GM12878 (cell line): ENCODE results near the gene SAMD3. TPM values are rescaled to one million over a fixed set of nuclear protein-coding genes. Genes with fewer than 3 reads are reported as not detected.

ENCODE experiments used
- ATAC-seq: fragments of 200-7000 bp; cut with Tn5 transposase; 3 replicates; pipeline ENCODE4 v1.9.1; 2020; ENCODE audit warnings: mild to moderate bottlenecking, moderate library complexity
- BruUV-seq: library from RNA; stranded (reverse); fragments of 400-500 nt; replicated peaks from 2 replicates; lab custom pipeline; 2021; lab: Mats Ljungman, UMichigan
- CTCF ChIA-PET: fragments of 300-600 bp; sonication (Branson Sonifier 250); formaldehyde crosslinking; extraction: SDS; loops from one replicate; lab custom pipeline; 2021; ENCODE audit warnings: inconsistent platforms; lab: Yijun Ruan, JAX
- POLR2A ChIA-PET: fragments of 350-600 bp; formaldehyde crosslinking; extraction: SDS; loops from one replicate; lab custom pipeline; 2021; ENCODE audit warnings: inconsistent platforms; lab: Charles Lee
- RAD21 ChIA-PET: fragments of 300-600 bp; sonication (Branson Sonifier 250); formaldehyde crosslinking; loops from one replicate; lab custom pipeline; 2023; ENCODE audit warnings: antibody characterized with exemption; ENCODE audit not compliant: unreplicated experiment; lab: Charles Lee
- SMC1A ChIA-PET: fragments of 300-600 bp; sonication (Branson Sonifier 250); formaldehyde crosslinking; loops from one replicate; lab custom pipeline; 2023; ENCODE audit not compliant: unreplicated experiment, uncharacterized antibody; lab: Charles Lee
- DNase-seq: peaks from one replicate; pipeline ENCODE4 v3.0.0-alpha.2; 2011; ENCODE audit warnings: low read depth, low spot score
- FAIRE-seq: peaks from 3 replicates; lab custom pipeline; 2011; peaks lifted over from hg19 to GRCh38; lab: Jason Lieb, UNC
- H2AFZ ChIP-seq: 2 replicates; pipeline ENCODE4 v1.6.0; 2011; ENCODE audit warnings: low read depth, low read length, control low read depth; ENCODE audit not compliant: control insufficient read depth
- H3K27ac ChIP-seq: 2 replicates; pipeline ENCODE4 v1.5.1; 2011; ENCODE audit warnings: control low read depth; ENCODE audit not compliant: control insufficient read depth, insufficient read depth
- H3K27me3 ChIP-seq, 2 experiments: replicated peaks in 1 of 2; 2 replicates each; pipeline versions ENCODE4 v1.6.0 to v1.6.1; 2011; ENCODE audit warnings: low read length in 1 of 2; ENCODE audit not compliant: control insufficient read depth in 2 of 2, insufficient read depth in 2 of 2
- H3K36me3 ChIP-seq, 2 experiments: 2 replicates each; pipeline ENCODE4 v1.5.1; 2011; ENCODE audit warnings: low read length in 1 of 2; ENCODE audit not compliant: control insufficient read depth in 2 of 2, insufficient read depth in 2 of 2
- H3K4me1 ChIP-seq: 2 replicates; pipeline ENCODE4 v1.6.1; 2011; ENCODE audit warnings: mild to moderate bottlenecking, low read length, moderate library complexity, mixed read lengths; ENCODE audit not compliant: control insufficient read depth, insufficient read depth
- H3K4me2 ChIP-seq: 2 replicates; pipeline ENCODE4 v1.6.0; 2011; ENCODE audit warnings: control low read depth; ENCODE audit not compliant: control insufficient read depth, insufficient read depth
- H3K4me3 ChIP-seq: fragments of 200-600 bp; sonication (generic); 2 replicates; pipeline ENCODE4 v1.5.1; 2016
- H3K79me2 ChIP-seq: 2 replicates; pipeline ENCODE4 v1.6.0; 2011; ENCODE audit warnings: low read length; ENCODE audit not compliant: control insufficient read depth, insufficient read depth
- H3K9ac ChIP-seq: 2 replicates; pipeline ENCODE4 v1.8.0; 2011; ENCODE audit warnings: low read length, control low read depth, mixed read lengths; ENCODE audit not compliant: control insufficient read depth, insufficient read depth
- H3K9me3 ChIP-seq: replicated peaks from 3 replicates; pipeline ENCODE4 v1.5.1; 2011; ENCODE audit warnings: mild to moderate bottlenecking, low read length; ENCODE audit not compliant: control insufficient read depth, insufficient read depth
- H4K20me1 ChIP-seq: 2 replicates; pipeline ENCODE4 v1.6.0; 2011; ENCODE audit not compliant: control insufficient read depth, insufficient read depth
- JUNB ChIP-seq: IDR thresholded peaks from 2 replicates; pipeline ENCODE4 v1.6.1; 2016; ENCODE audit warnings: antibody characterized with exemption, mild to moderate bottlenecking
- MTA3 ChIP-seq: IDR thresholded peaks from 2 replicates; pipeline ENCODE4 v1.6.1; 2012; ENCODE audit warnings: low read length, inconsistent platforms, borderline replicate concordance
- NFXL1 ChIP-seq: fragments of 450-650 bp; IDR thresholded peaks from 2 replicates; pipeline ENCODE4 v1.6.1; 2017; ENCODE audit warnings: antibody characterized with exemption, mild to moderate bottlenecking, borderline replicate concordance
- NFYA ChIP-seq: IDR thresholded peaks from 2 replicates; pipeline ENCODE4 v1.6.1; 2011; ENCODE audit warnings: low read depth, mild to moderate bottlenecking, low read length, improper control_type of control experiment, borderline replicate concordance
- POLR2AphosphoS2 ChIP-seq: IDR thresholded peaks from 2 replicates; pipeline ENCODE4 v1.6.1; 2011; ENCODE audit warnings: low read depth, mild to moderate bottlenecking, low read length, improper control_type of control experiment, moderate library complexity
- SIX5 ChIP-seq: IDR thresholded peaks from 2 replicates; pipeline ENCODE4 v1.6.1; 2011; ENCODE audit warnings: mild to moderate bottlenecking, low read depth, low read length, moderate library complexity; ENCODE audit not compliant: severe bottlenecking
- SMARCA5 ChIP-seq: fragments of 450-650 bp; IDR thresholded peaks from 2 replicates; pipeline ENCODE4 v1.6.1; 2017; ENCODE audit warnings: mild to moderate bottlenecking
- TCF7 ChIP-seq: IDR thresholded peaks from 2 replicates; pipeline ENCODE4 v1.6.1; 2014; ENCODE audit warnings: antibody characterized with exemption, borderline replicate concordance
- ZNF207 ChIP-seq: fragments of 450-650 bp; IDR thresholded peaks from 2 replicates; pipeline ENCODE4 v1.6.1; 2014; ENCODE audit warnings: antibody characterized with exemption, mild to moderate bottlenecking, borderline replicate concordance
- ZNF274 ChIP-seq: IDR thresholded peaks from one replicate; pipeline ENCODE4 v1.8.0; 2011; ENCODE audit not compliant: insufficient read length, insufficient read depth
- ZNF384 ChIP-seq: IDR thresholded peaks from 2 replicates; pipeline ENCODE4 v1.6.1; 2012; ENCODE audit warnings: low read depth, mild to moderate bottlenecking, low read length, improper control_type of control experiment, borderline replicate concordance
- WGBS: methylation state at CpG from one replicate; pipeline ENCODE4 v1.1.6; 2016; ENCODE audit warnings: low lambda C conversion rate; ENCODE audit not compliant: insufficient replicate concordance, insufficient coverage; ENCODE audit errors: missing lambda C conversion rate; 5-methylcytosine and 5-hydroxymethylcytosine counted together
- in situ Hi-C: fragments of 300-500 bp; cut with MboI; formaldehyde crosslinking; loops from 9 replicates; pipeline ENCODE4 v1.14.3; 2018; ENCODE audit warnings: mixed read lengths
- intact Hi-C: fragments of 100-400 bp; cut with micrococcal nuclease; formaldehyde crosslinking; loops from one replicate; pipeline ENCODE4 v1.14.2; 2022; ENCODE audit not compliant: unreplicated experiment
- polyA plus RNA-seq, 11 experiments: library from polyadenylated mRNA; depleted of rRNA in 4 of 11; unstranded in 6 of 11; stranded (reverse) in 5 of 11; fragments of >200 nt; fragmentation: Nextera tagmentation in 4 of 11; fragmentation: Illumina TruSeq in 1 of 11; extraction: Ambion mirVana in 4 of 11; extraction: Trizol in 1 of 11; gene quantifications; 1 replicate in 1 of 11; 2 replicates in 10 of 11; pipeline versions ENCODE4 v1.2.1 to v1.2.3, GENCODE V29; 2011 to 2016; ENCODE audit warnings: inconsistent platforms in 2 of 11, missing spikeins in 2 of 11, low read depth in 1 of 11
- total RNA-seq, 4 experiments: library from RNA; depleted of rRNA in 3 of 4; stranded (reverse); fragments of >200 nt in 3 of 4; fragmentation: Illumina TruSeq in 1 of 4; extraction: Trizol in 1 of 4; gene quantifications; 2 replicates each; pipeline versions ENCODE4 v1.2.1 to v1.2.3, GENCODE V29; 2013 to 2021
- TF ChIP-seq, protein P1 (sequence below): fragments of 150-350 bp; IDR thresholded peaks from 2 replicates; pipeline ENCODE4 v1.6.1; 2014; ENCODE audit warnings: mild to moderate bottlenecking, low read depth, low read length
- TF ChIP-seq, protein P2 (sequence below): fragments of 450-650 bp; IDR thresholded peaks from 2 replicates; pipeline ENCODE4 v1.6.1; 2017; ENCODE audit warnings: low read depth, mild to moderate bottlenecking, moderate library complexity
- TF ChIP-seq, protein P3 (sequence below): IDR thresholded peaks from 2 replicates; pipeline ENCODE4 v1.6.1; 2012; ENCODE audit warnings: low read depth, low read length, improper control_type of control experiment
- TF ChIP-seq, protein P4 (sequence below): fragments of 450-650 bp; IDR thresholded peaks from 2 replicates; pipeline ENCODE4 v1.6.1; 2016; ENCODE audit warnings: mild to moderate bottlenecking
- TF ChIP-seq, protein P5 (sequence below): fragments of 450-650 bp; IDR thresholded peaks from 2 replicates; pipeline ENCODE4 v1.6.1; 2017; ENCODE audit warnings: borderline replicate concordance

SAMD3 gene
- total and polyA plus RNA-seq, 10 of the 15 experiments (the other 5 are each of a cell fraction or from before 2014, with no cell fraction given): 0.04 to 2.3 (median 0.39) TPM; not detected in 2

DNA sequence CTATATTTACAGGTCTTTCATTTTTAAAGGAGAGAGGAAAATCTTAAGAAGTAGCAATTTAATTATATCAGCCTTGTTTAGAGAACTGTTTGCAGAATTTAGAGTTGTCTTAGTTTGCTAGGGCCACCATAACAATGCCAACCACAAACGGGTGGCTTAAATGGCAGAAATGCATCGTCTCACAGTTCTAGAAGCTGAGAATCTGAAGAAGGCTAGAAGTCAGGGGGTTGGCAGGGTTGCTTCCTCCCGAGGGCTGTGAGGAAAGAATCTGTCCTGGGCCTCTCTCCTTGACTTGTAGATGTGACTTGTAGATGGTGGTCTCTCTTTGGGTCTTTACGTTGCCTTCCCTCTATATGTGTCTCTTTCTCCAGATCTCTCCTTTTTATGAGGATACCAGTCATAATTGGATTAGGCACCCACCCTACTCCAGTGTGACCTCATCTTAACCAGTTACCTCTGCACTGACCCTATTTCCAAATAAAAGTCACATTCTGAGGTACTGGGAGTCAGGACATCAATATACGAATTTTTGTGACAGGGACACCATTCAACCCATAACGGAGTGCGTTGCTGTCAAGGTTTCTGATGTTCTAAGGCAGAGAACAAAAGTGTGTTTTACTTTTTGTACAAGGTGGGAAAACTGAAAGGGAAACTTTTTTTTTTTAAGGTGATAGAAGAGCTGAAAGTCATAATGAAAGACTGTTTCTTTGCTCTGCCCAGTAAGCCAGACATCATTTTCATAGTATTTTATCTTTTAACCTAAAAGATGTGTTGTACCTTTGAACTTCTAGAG is 84.4 kb downstream of the SAMD3 start:
- Histone ChIP-seq H2AFZ (no peak overlapping the region; the same call in 1 of the 2 replicates), H3K79me2 (no peaks in the 10 kb centered on the region), H4K20me1 (no peaks in the 10 kb centered on the region), H3K27me3 (no peaks in the 10 kb centered on the region), H3K27ac (0 out of 2 replicates have a peak overlapping the region, but pooled peaks have one; percentile 11), H3K9ac (no peak overlapping the region), H3K4me2 (peak overlapping the region; percentile 45; the same call in 1 of the 2 replicates), H3K4me3 (no peak overlapping the region), H3K9me3 (no peaks in the 10 kb centered on the region; the same call in 2 of the 3 replicates), H3K36me3 (no peaks in the 10 kb centered on the region), H3K4me1 (peaks cover 11% of the 10 kb centered on the region; the same call in 1 of the 2 replicates)
- intact Hi-C loops: no loop called here
- in situ Hi-C loops: no loop called here
- DNase-seq (no peak), FAIRE-seq (no peak), ATAC-seq (peak; percentile 65)
- POLR2A ChIA-PET: no interaction called here
- 88% methylated on average over 7 of the region's 7 CpGs for WGBS
- BruUV-seq: no TSS peak
- SMC1A ChIA-PET: interaction anchor here (0.9 to 1.8 kb wide), 4 partner anchors 11 to 83 kb away, joined by 3 to 4 read pairs (median 3); no protein-coding TSS in a partner anchor
- CTCF ChIA-PET: no interaction called here
- RAD21 ChIA-PET: no interaction called here
- TF ChIP-seq TCF7 (no peak), SIX5 (no peak), ZNF274 (no peak), ZNF207 (no peak), NFYA (no peak), MTA3 (no peak), ZNF384 (peak; percentile 26; the same call in 1 of the 2 replicates), NFXL1 (no peak), SMARCA5 (no peak), JUNB (peak; percentile 84), POLR2AphosphoS2 (no peak)
- TF ChIP-seq, protein P1, sequence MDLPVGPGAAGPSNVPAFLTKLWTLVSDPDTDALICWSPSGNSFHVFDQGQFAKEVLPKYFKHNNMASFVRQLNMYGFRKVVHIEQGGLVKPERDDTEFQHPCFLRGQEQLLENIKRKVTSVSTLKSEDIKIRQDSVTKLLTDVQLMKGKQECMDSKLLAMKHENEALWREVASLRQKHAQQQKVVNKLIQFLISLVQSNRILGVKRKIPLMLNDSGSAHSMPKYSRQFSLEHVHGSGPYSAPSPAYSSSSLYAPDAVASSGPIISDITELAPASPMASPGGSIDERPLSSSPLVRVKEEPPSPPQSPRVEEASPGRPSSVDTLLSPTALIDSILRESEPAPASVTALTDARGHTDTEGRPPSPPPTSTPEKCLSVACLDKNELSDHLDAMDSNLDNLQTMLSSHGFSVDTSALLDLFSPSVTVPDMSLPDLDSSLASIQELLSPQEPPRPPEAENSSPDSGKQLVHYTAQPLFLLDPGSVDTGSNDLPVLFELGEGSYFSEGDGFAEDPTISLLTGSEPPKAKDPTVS: no peak
- TF ChIP-seq, protein P2, sequence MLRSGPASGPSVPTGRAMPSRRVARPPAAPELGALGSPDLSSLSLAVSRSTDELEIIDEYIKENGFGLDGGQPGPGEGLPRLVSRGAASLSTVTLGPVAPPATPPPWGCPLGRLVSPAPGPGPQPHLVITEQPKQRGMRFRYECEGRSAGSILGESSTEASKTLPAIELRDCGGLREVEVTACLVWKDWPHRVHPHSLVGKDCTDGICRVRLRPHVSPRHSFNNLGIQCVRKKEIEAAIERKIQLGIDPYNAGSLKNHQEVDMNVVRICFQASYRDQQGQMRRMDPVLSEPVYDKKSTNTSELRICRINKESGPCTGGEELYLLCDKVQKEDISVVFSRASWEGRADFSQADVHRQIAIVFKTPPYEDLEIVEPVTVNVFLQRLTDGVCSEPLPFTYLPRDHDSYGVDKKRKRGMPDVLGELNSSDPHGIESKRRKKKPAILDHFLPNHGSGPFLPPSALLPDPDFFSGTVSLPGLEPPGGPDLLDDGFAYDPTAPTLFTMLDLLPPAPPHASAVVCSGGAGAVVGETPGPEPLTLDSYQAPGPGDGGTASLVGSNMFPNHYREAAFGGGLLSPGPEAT: no peak
- TF ChIP-seq, protein P3, sequence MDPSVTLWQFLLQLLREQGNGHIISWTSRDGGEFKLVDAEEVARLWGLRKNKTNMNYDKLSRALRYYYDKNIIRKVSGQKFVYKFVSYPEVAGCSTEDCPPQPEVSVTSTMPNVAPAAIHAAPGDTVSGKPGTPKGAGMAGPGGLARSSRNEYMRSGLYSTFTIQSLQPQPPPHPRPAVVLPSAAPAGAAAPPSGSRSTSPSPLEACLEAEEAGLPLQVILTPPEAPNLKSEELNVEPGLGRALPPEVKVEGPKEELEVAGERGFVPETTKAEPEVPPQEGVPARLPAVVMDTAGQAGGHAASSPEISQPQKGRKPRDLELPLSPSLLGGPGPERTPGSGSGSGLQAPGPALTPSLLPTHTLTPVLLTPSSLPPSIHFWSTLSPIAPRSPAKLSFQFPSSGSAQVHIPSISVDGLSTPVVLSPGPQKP: no peak
- TF ChIP-seq, protein P4, sequence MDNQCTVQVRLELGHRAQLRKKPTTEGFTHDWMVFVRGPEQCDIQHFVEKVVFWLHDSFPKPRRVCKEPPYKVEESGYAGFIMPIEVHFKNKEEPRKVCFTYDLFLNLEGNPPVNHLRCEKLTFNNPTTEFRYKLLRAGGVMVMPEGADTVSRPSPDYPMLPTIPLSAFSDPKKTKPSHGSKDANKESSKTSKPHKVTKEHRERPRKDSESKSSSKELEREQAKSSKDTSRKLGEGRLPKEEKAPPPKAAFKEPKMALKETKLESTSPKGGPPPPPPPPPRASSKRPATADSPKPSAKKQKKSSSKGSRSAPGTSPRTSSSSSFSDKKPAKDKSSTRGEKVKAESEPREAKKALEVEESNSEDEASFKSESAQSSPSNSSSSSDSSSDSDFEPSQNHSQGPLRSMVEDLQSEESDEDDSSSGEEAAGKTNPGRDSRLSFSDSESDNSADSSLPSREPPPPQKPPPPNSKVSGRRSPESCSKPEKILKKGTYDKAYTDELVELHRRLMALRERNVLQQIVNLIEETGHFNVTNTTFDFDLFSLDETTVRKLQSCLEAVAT: no peak
- TF ChIP-seq, protein P5, sequence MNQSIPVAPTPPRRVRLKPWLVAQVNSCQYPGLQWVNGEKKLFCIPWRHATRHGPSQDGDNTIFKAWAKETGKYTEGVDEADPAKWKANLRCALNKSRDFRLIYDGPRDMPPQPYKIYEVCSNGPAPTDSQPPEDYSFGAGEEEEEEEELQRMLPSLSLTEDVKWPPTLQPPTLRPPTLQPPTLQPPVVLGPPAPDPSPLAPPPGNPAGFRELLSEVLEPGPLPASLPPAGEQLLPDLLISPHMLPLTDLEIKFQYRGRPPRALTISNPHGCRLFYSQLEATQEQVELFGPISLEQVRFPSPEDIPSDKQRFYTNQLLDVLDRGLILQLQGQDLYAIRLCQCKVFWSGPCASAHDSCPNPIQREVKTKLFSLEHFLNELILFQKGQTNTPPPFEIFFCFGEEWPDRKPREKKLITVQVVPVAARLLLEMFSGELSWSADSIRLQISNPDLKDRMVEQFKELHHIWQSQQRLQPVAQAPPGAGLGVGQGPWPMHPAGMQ: no peak
